K562 (cell line): ENCODE measurements around the gene PPP1R15A. TPM values are rescaled to one million over a fixed set of nuclear protein-coding genes. Genes with fewer than 3 reads are reported as not detected.

Experiments
- ASH1L ChIP-seq: fragments of 450-650 bp; IDR thresholded peaks from 2 replicates; pipeline ENCODE4 v1.6.1; 2018; ENCODE audit warnings: borderline replicate concordance, mild to moderate bottlenecking, low read depth; ENCODE audit not compliant: partially characterized antibody
- CBX8 ChIP-seq: fragments of 200-600 bp; sonication (generic); IDR thresholded peaks from 2 replicates; pipeline ENCODE4 v1.6.1; 2012; ENCODE audit warnings: borderline replicate concordance, mixed run types, low read depth, mild to moderate bottlenecking, moderate library complexity, mixed read lengths, low read length, control low read depth, inconsistent platforms; ENCODE audit not compliant: poor library complexity, severe bottlenecking; ENCODE audit errors: extremely low read depth
- CREB3 ChIP-seq: fragments of 450-650 bp; conservative IDR thresholded peaks from 2 replicates; pipeline ENCODE4 v1.6.1; 2016; ENCODE audit warnings: missing genetic modification characterization, low read depth, mild to moderate bottlenecking, missing compliant biosample characterization, moderate library complexity
- CREB5 ChIP-seq: fragments of 250-450 bp; sonication (Bioruptor Pico); IDR thresholded peaks from 2 replicates; pipeline ENCODE4 v1.5.0; 2020; ENCODE audit warnings: mild to moderate bottlenecking
- DLX4 ChIP-seq: fragments of 250-450 bp; sonication (Bioruptor Pico); IDR thresholded peaks from 2 replicates; pipeline ENCODE4 v1.6.1; 2021; ENCODE audit warnings: mild to moderate bottlenecking
- FOXA1 ChIP-seq: fragments of 450-650 bp; IDR thresholded peaks from 2 replicates; pipeline ENCODE4 v1.6.1; 2016; ENCODE audit warnings: mild to moderate bottlenecking, borderline replicate concordance
- GTF2E2 ChIP-seq: fragments of 200-800 bp; sonication (Bioruptor generic); IDR thresholded peaks from 2 replicates; pipeline ENCODE4 v1.6.1; 2016; ENCODE audit warnings: missing genetic modification characterization, missing compliant biosample characterization
- HLTF ChIP-seq: fragments of 450-650 bp; IDR thresholded peaks from 2 replicates; pipeline ENCODE4 v1.6.1; 2016
- MEF2D ChIP-seq: conservative IDR thresholded peaks from 2 replicates; pipeline ENCODE4 v1.6.1; 2016; ENCODE audit warnings: low read depth, missing genetic modification characterization, missing compliant biosample characterization
- MLLT1 ChIP-seq, 2 experiments: fragments of 450-650 bp; IDR thresholded peaks; 2 replicates each; pipeline ENCODE4 v1.6.1; 2016
- MTA2 ChIP-seq: fragments of 450-650 bp; IDR thresholded peaks from 2 replicates; pipeline ENCODE4 v1.6.1; 2016; ENCODE audit warnings: low read depth
- MTF1 ChIP-seq: fragments of 250-450 bp; sonication (Bioruptor Pico); IDR thresholded peaks from 2 replicates; pipeline ENCODE4 v1.9.0; 2021; ENCODE audit warnings: moderate library complexity, mild to moderate bottlenecking, inconsistent platforms, borderline replicate concordance
- RNF219 ChIP-seq: fragments of 250-450 bp; sonication (Bioruptor Pico); IDR thresholded peaks from 2 replicates; pipeline ENCODE4 v1.5.0; 2022; ENCODE audit warnings: mild to moderate bottlenecking
- TSHZ1 ChIP-seq: fragments of 250-450 bp; sonication (Bioruptor Pico); IDR thresholded peaks from 2 replicates; pipeline ENCODE4 v1.4.0; 2020; ENCODE audit warnings: mild to moderate bottlenecking, moderate library complexity
- ZNF274 ChIP-seq: IDR thresholded peaks from 2 replicates; pipeline ENCODE4 v1.6.1; 2011; ENCODE audit warnings: low read depth, mild to moderate bottlenecking, low read length, moderate library complexity, borderline replicate concordance
- ZNF561 ChIP-seq: fragments of 450-650 bp; formaldehyde crosslinking; conservative IDR thresholded peaks from 2 replicates; pipeline ENCODE4 v1.4.0; 2020; ENCODE audit warnings: mild to moderate bottlenecking, moderate library complexity
- polyA plus RNA-seq, 8 experiments: library from polyadenylated mRNA; depleted of rRNA in 4 of 8; stranded (reverse) in 5 of 8; unstranded in 3 of 8; fragments of >200 nt; fragmentation: Nextera tagmentation in 2 of 8; fragmentation: Illumina TruSeq in 1 of 8; extraction: Ambion mirVana in 2 of 8; extraction: Trizol in 1 of 8; gene quantifications; 2 replicates each; pipeline versions ENCODE4 v1.2.1 to v1.2.3, GENCODE V29; 2011 to 2014; ENCODE audit warnings: inconsistent platforms in 1 of 8, missing spikeins in 1 of 8
- total RNA-seq, 7 experiments: library from RNA; depleted of rRNA in 6 of 7; stranded (reverse); fragments of >200 nt in 6 of 7; fragmentation: Illumina TruSeq in 2 of 7; extraction: Trizol in 2 of 7; gene quantifications; 2 replicates each; pipeline versions ENCODE4 v1.2.1 to v1.2.3, GENCODE V29; 2011 to 2021; ENCODE audit warnings: low replicate concordance in 1 of 7

PPP1R15A gene
- total and polyA plus RNA-seq, 9 of the 15 experiments (the other 6 are each of a cell fraction or from before 2014, with no cell fraction given): 0.42 to 73.7 (median 44.0) TPM

GRCh38 chr19:48868114-48868886, 3.9 kb upstream of the PPP1R15A start, which contains the start of gene PLEKHA4 (continued):
- TF ChIP-seq TSHZ1: no peak
- TF ChIP-seq HLTF: peak; percentile 91
- TF ChIP-seq MEF2D: no peak
- no peak for TF ChIP-seq MTF1 (CRISPR knock-in tag)
- TF ChIP-seq CBX8: no peak
- no peak for TF ChIP-seq GTF2E2
- TF ChIP-seq DLX4 (CRISPR knock-in tag): no peak
- no peak for TF ChIP-seq CREB5 (CRISPR knock-in tag)
- no peak for TF ChIP-seq ZNF561 (CRISPR knock-in tag)
- TF ChIP-seq RNF219 (CRISPR knock-in tag): no peak
- peak; percentile 89 to 91; a peak in 3 of 4 replicates for TF ChIP-seq MLLT1 (IDR thresholded peaks at IDR 0.05)
- no peak for TF ChIP-seq CREB3 (tag)
- peak; percentile 46 for TF ChIP-seq ASH1L
- TF ChIP-seq MTA2: peak; percentile 47
- TF ChIP-seq FOXA1: no peak
- no peak for TF ChIP-seq ZNF274
